Endothelial cell of umbilical vein (primary cell): Measurements from ENCODE around the gene PDIA5.

ENCODE experiments used
- CTCF ChIP-seq, 2 donors: IDR thresholded peaks; 1 replicate in 1 of 2; 2 replicates in 1 of 2; pipeline ENCODE4 v1.5.1; 2011; ENCODE audit warnings: low read length in 2 of 2, mild to moderate bottlenecking in 2 of 2, moderate library complexity in 2 of 2, control low read depth in 1 of 2, inconsistent platforms in 1 of 2, low read depth in 1 of 2; ENCODE audit not compliant: insufficient read depth in 1 of 2; ENCODE audit errors: extremely low read depth in 1 of 2
- EZH2 ChIP-seq: IDR thresholded peaks from 2 replicates; pipeline ENCODE4 v1.6.1; 2012; ENCODE audit warnings: borderline replicate concordance, low read depth, mild to moderate bottlenecking, moderate library complexity, low read length, inconsistent platforms; ENCODE audit not compliant: severe bottlenecking
- POLR2A ChIP-seq: IDR thresholded peaks from 2 replicates; pipeline ENCODE4 v1.6.1; 2012; ENCODE audit warnings: low read depth, mild to moderate bottlenecking, control low read depth, low read length

DNA sequence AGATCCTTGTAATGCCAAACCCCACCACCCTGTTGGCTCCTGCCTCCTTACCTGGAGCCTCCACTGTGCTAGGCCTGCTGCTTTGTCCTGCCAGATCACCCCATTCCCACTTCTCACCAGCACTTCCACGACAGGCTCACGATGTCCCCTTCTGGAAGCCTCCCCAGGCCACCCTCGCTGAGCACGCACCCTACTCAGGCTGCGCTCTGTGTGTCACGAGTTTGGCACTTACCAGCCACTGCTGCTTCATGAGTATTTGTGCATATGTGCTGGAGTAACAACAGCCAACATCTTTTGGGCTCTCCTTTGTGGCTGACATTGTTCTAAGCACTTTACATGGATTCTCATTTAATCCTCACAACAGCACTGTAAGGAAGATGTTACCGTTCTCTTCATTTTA, 58.1 kb downstream of the PDIA5 start:
- TF ChIP-seq POLR2A (no peak), CTCF (IDR thresholded peaks at IDR 0.05; ENCODE audit: extremely low read depth in 1 of 2, insufficient read depth in 1 of 2, low read depth in 1 of 2, low read length in 2 of 2) (no peak), EZH2 (no peak)
